ENCODE data around the gene SDK1. TPM values are rescaled to one million over a fixed set of nuclear protein-coding genes. Genes with fewer than 3 reads are reported as not detected.

Gene SDK1
- total RNA-seq, 1 experiment from 2014 or later, result 9.3 TPM

DNA sequence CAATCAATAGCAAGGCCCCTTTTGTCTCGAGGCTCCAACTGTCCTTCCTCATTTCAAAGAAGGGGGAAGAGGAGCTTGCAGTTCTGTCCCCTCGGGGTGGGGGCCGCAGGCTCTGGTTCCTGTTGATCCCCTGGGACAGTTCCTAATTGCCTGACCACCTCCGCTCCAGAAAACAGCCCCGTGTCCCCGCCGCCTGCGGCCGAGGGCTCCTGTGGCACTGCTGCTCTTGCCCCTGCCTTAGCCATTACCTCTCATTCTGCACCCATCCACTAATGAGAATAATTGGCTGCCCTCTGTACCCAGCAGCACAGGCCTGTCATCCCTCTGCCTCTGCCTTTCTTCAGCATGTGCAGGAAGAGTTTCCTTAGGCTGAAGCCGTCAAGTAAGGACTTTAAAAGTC lies 712.7 kb downstream of the SDK1 start (continued):
- no peak for TF ChIP-seq MXD4 (CRISPR knock-in tag; IDR thresholded peaks at IDR 0.05; ENCODE audit: borderline replicate concordance)
- no peak for TF ChIP-seq GTF2I (CRISPR knock-in tag; conservative IDR thresholded peaks at IDR 0.05)
- TF ChIP-seq NFATC4 (CRISPR knock-in tag; IDR thresholded peaks at IDR 0.05), result no peak
- no peak for TF ChIP-seq FOXP1 (CRISPR knock-in tag; IDR thresholded peaks at IDR 0.05; ENCODE audit: borderline replicate concordance)
- TF ChIP-seq, protein P1, sequence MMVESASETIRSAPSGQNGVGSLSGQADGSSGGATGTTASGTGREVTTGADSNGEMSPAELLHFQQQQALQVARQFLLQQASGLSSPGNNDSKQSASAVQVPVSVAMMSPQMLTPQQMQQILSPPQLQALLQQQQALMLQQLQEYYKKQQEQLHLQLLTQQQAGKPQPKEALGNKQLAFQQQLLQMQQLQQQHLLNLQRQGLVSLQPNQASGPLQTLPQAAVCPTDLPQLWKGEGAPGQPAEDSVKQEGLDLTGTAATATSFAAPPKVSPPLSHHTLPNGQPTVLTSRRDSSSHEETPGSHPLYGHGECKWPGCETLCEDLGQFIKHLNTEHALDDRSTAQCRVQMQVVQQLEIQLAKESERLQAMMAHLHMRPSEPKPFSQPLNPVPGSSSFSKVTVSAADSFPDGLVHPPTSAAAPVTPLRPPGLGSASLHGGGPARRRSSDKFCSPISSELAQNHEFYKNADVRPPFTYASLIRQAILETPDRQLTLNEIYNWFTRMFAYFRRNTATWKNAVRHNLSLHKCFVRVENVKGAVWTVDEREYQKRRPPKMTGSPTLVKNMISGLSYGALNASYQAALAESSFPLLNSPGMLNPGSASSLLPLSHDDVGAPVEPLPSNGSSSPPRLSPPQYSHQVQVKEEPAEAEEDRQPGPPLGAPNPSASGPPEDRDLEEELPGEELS (CRISPR knock-in tag; IDR thresholded peaks at IDR 0.05), result no peak

DNA sequence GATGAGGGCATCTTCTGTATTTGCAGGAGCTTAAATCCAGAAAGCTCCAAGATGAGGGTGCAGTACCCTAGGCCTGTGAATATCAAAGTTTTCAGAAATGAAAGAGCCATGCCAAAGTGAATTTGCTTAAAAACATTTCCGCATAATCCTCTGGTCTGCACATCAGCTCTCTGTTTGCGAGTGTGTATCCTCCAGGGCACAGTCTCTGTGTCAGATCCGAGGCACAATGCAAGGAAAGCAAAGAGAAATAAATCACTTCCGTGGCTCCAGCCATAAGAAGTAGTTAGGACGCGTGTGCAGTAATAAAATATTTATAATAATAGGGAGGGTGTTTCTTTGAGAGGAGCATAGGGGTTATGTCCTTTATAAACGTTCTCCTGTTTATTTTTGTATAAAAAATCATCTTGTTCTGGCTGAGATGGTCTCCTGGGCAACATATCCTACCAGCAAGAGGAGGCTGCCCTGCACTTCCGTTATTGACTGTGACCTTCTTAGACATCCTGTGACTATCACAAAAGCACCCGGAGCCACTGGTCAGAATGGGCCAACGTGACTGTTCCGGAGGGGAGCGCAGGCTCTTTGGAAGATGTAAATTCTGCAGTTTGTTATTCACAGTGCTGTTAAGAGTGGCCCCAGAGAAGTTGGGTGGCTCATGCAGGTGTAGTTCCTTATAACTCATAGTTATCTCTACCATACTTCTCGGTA lies 713.4 kb downstream of the SDK1 start:
- Mint-ChIP-seq H3K9me3 (peaks cover 34% of the 10 kb centered on the region), H3K4me3 (no peak overlapping the region), H3K36me3 (peaks cover 40% of the 10 kb centered on the region), H3K27me3 (ENCODE audit: low read depth) (peaks cover 2% of the 10 kb centered on the region; the same call in 1 of the 2 replicates), H3K27ac (no peak overlapping the region), H3K4me1 (peaks cover 46% of the 10 kb centered on the region)
- TF ChIP-seq KAT7 (CRISPR knock-in tag; IDR thresholded peaks at IDR 0.05; ENCODE audit: borderline replicate concordance) (no peak), ZNF317 (CRISPR knock-in tag; IDR thresholded peaks at IDR 0.05; ENCODE audit: borderline replicate concordance, low read depth) (no peak), ETV6 (CRISPR knock-in tag; IDR thresholded peaks at IDR 0.05) (no peak)
- ChIA-PET POLR2A (no interaction called here), CTCF (no interaction called here)
- DNase-seq (ENCODE audit: low spot score) (no peak), ATAC-seq (no peak)

DNA sequence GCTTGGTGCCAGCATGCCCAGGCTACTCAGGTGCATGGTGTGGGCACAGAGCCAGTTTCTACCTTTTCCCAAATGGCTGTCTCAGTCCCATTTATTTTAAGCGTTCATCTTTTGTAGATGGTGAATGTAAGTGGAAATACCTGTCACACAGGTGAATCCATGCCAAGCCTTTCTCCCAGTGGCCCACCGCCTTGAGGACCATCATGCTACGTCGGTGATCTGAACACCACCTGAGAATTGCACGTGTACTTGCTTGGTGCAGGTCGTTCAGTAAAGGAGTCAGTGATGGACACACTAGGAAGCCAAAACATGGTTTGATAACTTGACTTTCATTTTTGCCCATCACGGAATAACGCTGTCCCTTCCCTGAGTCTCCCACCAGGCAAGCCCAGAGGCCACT lies 714.3 kb downstream of the SDK1 start:
- Mint-ChIP-seq H3K36me3 (peaks cover 49% of the 10 kb centered on the region), H3K27ac (no peak overlapping the region), H3K9me3 (peaks cover 42% of the 10 kb centered on the region), H3K27me3 (ENCODE audit: low read depth) (peaks cover 2% of the 10 kb centered on the region; the same call in 1 of the 2 replicates), H3K4me3 (no peak overlapping the region), H3K4me1 (peaks cover 39% of the 10 kb centered on the region)
- TF ChIP-seq NFE2L1 (CRISPR knock-in tag; IDR thresholded peaks at IDR 0.05) (no peak), ZNF121 (CRISPR knock-in tag; IDR thresholded peaks at IDR 0.05) (no peak), CBFB (CRISPR knock-in tag; IDR thresholded peaks at IDR 0.05; ENCODE audit: low read depth) (no peak), FOXP1 (CRISPR knock-in tag; IDR thresholded peaks at IDR 0.05; ENCODE audit: borderline replicate concordance) (no peak)
- TF ChIP-seq, protein P2, sequence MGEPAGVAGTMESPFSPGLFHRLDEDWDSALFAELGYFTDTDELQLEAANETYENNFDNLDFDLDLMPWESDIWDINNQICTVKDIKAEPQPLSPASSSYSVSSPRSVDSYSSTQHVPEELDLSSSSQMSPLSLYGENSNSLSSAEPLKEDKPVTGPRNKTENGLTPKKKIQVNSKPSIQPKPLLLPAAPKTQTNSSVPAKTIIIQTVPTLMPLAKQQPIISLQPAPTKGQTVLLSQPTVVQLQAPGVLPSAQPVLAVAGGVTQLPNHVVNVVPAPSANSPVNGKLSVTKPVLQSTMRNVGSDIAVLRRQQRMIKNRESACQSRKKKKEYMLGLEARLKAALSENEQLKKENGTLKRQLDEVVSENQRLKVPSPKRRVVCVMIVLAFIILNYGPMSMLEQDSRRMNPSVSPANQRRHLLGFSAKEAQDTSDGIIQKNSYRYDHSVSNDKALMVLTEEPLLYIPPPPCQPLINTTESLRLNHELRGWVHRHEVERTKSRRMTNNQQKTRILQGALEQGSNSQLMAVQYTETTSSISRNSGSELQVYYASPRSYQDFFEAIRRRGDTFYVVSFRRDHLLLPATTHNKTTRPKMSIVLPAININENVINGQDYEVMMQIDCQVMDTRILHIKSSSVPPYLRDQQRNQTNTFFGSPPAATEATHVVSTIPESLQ (CRISPR knock-in tag; IDR thresholded peaks at IDR 0.05), result no peak
- TF ChIP-seq, protein P3, sequence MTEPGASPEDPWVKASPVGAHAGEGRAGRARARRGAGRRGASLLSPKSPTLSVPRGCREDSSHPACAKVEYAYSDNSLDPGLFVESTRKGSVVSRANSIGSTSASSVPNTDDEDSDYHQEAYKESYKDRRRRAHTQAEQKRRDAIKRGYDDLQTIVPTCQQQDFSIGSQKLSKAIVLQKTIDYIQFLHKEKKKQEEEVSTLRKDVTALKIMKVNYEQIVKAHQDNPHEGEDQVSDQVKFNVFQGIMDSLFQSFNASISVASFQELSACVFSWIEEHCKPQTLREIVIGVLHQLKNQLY (CRISPR knock-in tag; IDR thresholded peaks at IDR 0.05), result no peak
- TF ChIP-seq, protein P4, sequence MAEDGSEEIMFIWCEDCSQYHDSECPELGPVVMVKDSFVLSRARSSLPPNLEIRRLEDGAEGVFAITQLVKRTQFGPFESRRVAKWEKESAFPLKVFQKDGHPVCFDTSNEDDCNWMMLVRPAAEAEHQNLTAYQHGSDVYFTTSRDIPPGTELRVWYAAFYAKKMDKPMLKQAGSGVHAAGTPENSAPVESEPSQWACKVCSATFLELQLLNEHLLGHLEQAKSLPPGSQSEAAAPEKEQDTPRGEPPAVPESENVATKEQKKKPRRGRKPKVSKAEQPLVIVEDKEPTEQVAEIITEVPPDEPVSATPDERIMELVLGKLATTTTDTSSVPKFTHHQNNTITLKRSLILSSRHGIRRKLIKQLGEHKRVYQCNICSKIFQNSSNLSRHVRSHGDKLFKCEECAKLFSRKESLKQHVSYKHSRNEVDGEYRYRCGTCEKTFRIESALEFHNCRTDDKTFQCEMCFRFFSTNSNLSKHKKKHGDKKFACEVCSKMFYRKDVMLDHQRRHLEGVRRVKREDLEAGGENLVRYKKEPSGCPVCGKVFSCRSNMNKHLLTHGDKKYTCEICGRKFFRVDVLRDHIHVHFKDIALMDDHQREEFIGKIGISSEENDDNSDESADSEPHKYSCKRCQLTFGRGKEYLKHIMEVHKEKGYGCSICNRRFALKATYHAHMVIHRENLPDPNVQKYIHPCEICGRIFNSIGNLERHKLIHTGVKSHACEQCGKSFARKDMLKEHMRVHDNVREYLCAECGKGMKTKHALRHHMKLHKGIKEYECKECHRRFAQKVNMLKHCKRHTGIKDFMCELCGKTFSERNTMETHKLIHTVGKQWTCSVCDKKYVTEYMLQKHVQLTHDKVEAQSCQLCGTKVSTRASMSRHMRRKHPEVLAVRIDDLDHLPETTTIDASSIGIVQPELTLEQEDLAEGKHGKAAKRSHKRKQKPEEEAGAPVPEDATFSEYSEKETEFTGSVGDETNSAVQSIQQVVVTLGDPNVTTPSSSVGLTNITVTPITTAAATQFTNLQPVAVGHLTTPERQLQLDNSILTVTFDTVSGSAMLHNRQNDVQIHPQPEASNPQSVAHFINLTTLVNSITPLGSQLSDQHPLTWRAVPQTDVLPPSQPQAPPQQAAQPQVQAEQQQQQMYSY (CRISPR knock-in tag; IDR thresholded peaks at IDR 0.05), result no peak
- ATAC-seq (no peak), DNase-seq (ENCODE audit: low spot score) (no peak)
- CTCF ChIA-PET, result no interaction called here
- POLR2A ChIA-PET, result no interaction called here

Data from WTC11 (cell line).